ENCODE results near the gene ARHGAP27.
A peak's percentile ranks its signal among the peaks of the same experiment; 100 is the strongest.

Gene ARHGAP27

DNA sequence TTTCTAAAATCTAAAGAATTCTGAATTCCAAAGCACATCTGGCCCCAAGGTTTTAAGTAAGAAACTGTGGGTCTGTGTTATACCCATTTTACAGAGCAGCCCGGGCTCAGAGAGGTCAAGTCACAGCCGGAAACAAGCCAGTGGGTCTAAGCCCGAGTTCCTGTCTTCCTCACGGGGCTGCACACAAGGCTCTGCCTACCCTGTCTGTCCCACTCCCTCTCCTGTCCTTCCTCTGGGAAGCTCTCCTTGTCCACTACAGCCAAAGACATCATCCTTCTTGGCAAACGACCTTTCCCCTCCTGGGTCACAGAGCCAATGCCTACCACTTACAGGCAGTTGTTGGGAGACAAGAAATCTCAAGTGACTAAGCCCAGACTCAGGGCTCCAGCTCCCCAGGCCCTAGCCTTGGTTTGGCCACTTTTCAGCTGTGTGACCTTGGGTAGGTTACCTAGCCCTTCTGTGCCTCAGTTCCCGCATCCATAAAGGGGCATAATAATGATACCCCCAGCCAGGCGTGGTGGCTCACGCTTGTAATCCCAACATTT, 60.3 kb downstream of the ARHGAP27 start:
- CTCF ChIA-PET, result interaction anchor here (1.0 to 11.5 kb wide), 11 partner anchors 8 to 237 kb away, joined by 3 to 119 read pairs (median 5); partner anchors contain the start of gene ACBD4
- DNase-seq (ENCODE audit: low read depth, low spot score), result no peak
- POLR2A ChIA-PET, result interaction anchor here (0.7 to 1.6 kb wide), 10 partner anchors 26 to 311 kb away, joined by 3 to 15 read pairs (median 4); partner anchors contain the start of genes HEXIM1, MAP3K14 and NMT1
- H3K4me3 ChIP-seq (ENCODE audit: low read depth, low read length), result no peak overlapping the region
- TF ChIP-seq, protein P1, sequence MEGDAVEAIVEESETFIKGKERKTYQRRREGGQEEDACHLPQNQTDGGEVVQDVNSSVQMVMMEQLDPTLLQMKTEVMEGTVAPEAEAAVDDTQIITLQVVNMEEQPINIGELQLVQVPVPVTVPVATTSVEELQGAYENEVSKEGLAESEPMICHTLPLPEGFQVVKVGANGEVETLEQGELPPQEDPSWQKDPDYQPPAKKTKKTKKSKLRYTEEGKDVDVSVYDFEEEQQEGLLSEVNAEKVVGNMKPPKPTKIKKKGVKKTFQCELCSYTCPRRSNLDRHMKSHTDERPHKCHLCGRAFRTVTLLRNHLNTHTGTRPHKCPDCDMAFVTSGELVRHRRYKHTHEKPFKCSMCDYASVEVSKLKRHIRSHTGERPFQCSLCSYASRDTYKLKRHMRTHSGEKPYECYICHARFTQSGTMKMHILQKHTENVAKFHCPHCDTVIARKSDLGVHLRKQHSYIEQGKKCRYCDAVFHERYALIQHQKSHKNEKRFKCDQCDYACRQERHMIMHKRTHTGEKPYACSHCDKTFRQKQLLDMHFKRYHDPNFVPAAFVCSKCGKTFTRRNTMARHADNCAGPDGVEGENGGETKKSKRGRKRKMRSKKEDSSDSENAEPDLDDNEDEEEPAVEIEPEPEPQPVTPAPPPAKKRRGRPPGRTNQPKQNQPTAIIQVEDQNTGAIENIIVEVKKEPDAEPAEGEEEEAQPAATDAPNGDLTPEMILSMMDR (IDR thresholded peaks at IDR 0.05; ENCODE audit: insufficient read depth, low read length, missing control alignments), result no peak

DNA sequence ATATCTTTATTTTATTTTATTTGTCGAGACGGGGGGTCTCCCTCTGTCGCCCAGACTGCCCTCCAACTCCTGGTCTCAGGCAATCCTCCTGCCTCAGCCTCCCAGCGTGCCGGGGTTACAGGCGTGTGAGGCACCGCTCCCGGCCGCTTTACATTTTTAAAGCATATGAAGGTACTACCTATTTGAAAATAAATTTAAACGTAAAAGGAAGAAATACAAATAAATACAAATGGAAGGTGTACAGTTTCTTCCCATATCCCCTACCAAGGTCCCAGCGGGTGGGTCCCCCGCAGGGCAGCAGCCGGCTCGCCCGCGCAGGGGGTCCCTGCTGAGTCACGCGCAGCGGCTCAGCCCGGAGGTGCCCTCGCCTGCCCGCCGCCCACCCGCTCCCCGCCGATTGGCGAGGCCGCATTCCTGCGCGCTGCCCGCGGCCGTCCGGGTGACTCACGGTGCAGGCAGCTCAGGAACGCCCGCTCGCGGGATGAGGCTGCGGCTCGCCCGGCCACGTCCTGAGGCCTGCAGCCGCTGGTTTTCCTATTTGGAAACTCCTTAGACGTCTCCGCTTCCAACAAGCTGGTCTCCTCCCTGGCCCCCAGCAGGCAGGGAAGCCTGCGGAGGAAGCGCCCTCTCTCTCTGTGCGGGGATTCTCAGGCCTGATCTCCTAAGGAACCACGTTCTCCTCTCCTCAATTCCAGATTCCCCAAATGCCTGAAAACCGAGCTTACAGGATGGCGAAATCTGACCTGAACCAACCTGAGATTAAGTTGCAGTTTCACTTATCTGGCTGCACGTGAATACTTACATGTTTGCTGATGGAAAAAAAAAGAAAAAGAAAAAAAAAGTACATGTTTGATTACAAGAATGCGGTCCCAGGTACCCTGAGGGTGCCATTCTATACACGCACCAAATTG, 61.0 kb downstream of the ARHGAP27 start:
- ChIA-PET CTCF (interaction anchor here (0.9 to 11.5 kb wide), 11 partner anchors 9 to 236 kb away, joined by 3 to 119 read pairs (median 3); partner anchors contain the start of genes ACBD4 and MAP3K14), POLR2A (interaction anchor here (0.7 to 1.6 kb wide), 11 partner anchors 26 to 310 kb away, joined by 3 to 15 read pairs (median 3); partner anchors contain the start of genes HEXIM1, MAP3K14 and NMT1)
- DNase-seq (ENCODE audit: low read depth, low spot score), result peak; percentile 94
- H3K4me3 ChIP-seq (ENCODE audit: low read depth, low read length), result peak overlapping the region; percentile 18; the same call in 1 of the 2 replicates
- TF ChIP-seq, protein P1 (IDR thresholded peaks at IDR 0.05; ENCODE audit: insufficient read depth, low read length, missing control alignments), result peak; percentile 22

DNA sequence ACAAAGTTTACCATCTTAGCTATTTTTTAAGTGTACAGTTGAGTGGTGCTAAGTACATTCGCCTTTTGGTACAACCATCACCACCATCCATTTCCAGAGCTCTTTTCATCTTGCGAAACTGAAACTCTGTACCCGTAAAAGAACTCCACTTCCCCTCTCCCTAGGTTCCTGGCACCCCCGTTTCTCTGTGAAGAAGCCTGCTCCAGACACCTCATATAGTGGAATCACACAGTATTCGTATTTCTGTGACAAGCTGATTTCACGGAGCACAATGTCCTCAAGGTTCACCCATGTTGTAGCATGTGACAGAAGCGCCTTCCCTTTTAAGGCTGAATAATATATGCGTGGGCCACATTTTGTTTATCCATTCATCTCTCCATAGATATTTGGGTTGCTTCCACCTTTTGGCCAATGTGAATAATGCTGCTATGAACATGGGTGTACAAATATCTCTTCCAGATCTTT, 61.7 kb downstream of the ARHGAP27 start:
- TF ChIP-seq, protein P1 (IDR thresholded peaks at IDR 0.05; ENCODE audit: insufficient read depth, low read length, missing control alignments), result no peak
- DNase-seq (ENCODE audit: low read depth, low spot score), result no peak
- POLR2A ChIA-PET, result interaction anchor here (0.7 to 1.3 kb wide), 5 partner anchors 38 to 310 kb away, joined by 3 to 5 read pairs (median 3); partner anchors contain the start of gene NMT1
- H3K4me3 ChIP-seq (ENCODE audit: low read depth, low read length), result no peak overlapping the region
- CTCF ChIA-PET, result interaction anchor here (0.8 to 11.5 kb wide), 11 partner anchors 9 to 235 kb away, joined by 3 to 119 read pairs (median 3); partner anchors contain the start of genes ACBD4 and MAP3K14

DNA sequence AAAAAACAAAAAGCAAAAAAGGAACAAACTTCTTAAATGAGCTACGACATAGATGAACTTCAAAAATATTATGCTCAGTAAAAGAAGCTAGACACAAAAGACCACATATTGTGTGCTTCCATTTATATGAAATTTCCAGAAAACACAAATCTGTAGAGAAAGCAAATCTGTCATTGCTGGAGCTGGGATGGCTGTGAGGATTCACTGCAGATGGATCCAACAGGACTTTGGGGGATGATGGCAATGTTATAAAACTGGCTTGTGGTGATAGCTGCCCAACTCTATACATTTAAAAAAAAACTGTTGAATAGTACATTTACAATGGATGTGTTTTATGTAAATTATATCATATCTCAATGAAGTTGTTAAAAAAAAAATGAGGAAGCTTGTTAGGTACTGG, 63.2 kb downstream of the ARHGAP27 start:
- CTCF ChIA-PET, result interaction anchor here (0.6 to 11.5 kb wide), 8 partner anchors 17 to 150 kb away, joined by 3 to 119 read pairs (median 4); partner anchors contain the start of gene MAP3K14
- TF ChIP-seq, protein P1 (IDR thresholded peaks at IDR 0.05; ENCODE audit: insufficient read depth, low read length, missing control alignments), result no peak
- no peak for DNase-seq (ENCODE audit: low read depth, low spot score)
- POLR2A ChIA-PET, result interaction anchor here (0.7 to 1.0 kb wide), 2 partner anchors 79 to 92 kb away, joined by 3 to 5 read pairs; no protein-coding TSS in a partner anchor
- H3K4me3 ChIP-seq (ENCODE audit: low read depth, low read length), result no peak overlapping the region

DNA sequence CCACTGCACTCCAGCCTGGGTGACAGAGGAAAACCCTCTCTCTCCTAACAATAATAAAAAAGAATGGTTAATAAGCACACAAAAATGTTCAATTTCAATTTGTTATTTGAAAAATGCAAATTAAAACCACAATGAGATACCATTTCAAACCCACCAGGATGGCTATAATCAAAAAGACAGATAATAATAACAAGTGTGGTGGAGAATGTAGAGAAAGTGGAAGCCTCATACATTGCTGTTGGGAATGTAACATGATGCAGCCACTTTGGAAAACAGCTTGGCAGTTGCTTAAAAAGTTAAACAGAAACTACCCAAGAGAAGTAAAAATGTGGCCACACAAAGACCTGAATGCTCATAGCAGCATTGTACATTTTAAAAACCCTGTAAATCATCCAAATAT, 64.0 kb downstream of the ARHGAP27 start:
- TF ChIP-seq, protein P1 (IDR thresholded peaks at IDR 0.05; ENCODE audit: insufficient read depth, low read length, missing control alignments), result no peak
- no peak overlapping the region for H3K4me3 ChIP-seq (ENCODE audit: low read depth, low read length)
- ChIA-PET CTCF (interaction anchor here (0.9 to 11.5 kb wide), 7 partner anchors 18 to 233 kb away, joined by 3 to 119 read pairs (median 5); partner anchors contain the start of genes ACBD4 and MAP3K14), POLR2A (interaction anchor here (0.7 to 1.0 kb wide), 2 partner anchors 23 to 92 kb away, joined by 4 to 5 read pairs; no protein-coding TSS in a partner anchor)
- peak; percentile 81 for DNase-seq (ENCODE audit: low read depth, low spot score)

Data from AG04449 (cell line).